Suprapubic skin (tissue), 3 donors: ENCODE results near the gene DEGS2.

Experiments used
- CTCF ChIP-seq, 2 donors: fragments of 200-600 bp in 1 of 2; fragments of 450-650 bp in 1 of 2; sonication (generic) in 1 of 2; IDR thresholded peaks; one replicate each; pipeline ENCODE4 v1.5.1; 2016 to 2019; ENCODE audit warnings: antibody characterized with exemption in 2 of 2, mild to moderate bottlenecking in 1 of 2, moderate library complexity in 1 of 2
- EP300 ChIP-seq: sonication (generic); formaldehyde crosslinking; IDR thresholded peaks from one replicate; pipeline ENCODE4 v1.6.1; 2017; ENCODE audit warnings: antibody characterized with exemption
- POLR2A ChIP-seq, 2 donors: fragments of 450-650 bp; IDR thresholded peaks; one replicate each; pipeline ENCODE4 v1.6.1; 2017; ENCODE audit warnings: antibody characterized with exemption in 2 of 2, mild to moderate bottlenecking in 2 of 2, moderate library complexity in 2 of 2

- no peak for TF ChIP-seq EP300
- TF ChIP-seq CTCF (IDR thresholded peaks at IDR 0.05), result no peak
- no peak for TF ChIP-seq POLR2A (IDR thresholded peaks at IDR 0.05)
These were observed 57.2 kb downstream of the DEGS2 start for GRCh38 chr14:100102156-100102785.
